Cardiac muscle cell (in vitro differentiated cells and primary cell): ENCODE measurements around the gene KIF18B. TPM values are rescaled to one million over a fixed set of nuclear protein-coding genes. Genes with fewer than 3 reads are reported as not detected.

Source experiments
- DNase-seq, 2 donors: peaks; one replicate each; pipeline versions ENCODE4 v3.0.0 to v3.0.0-alpha.2; 2010 to 2017; ENCODE audit warnings: low read depth in 1 of 2, low spot score in 1 of 2
- H3K27ac ChIP-seq: fragments of 200-600 bp; sonication (generic); 2 replicates; pipeline ENCODE4 v1.5.1; 2016
- H3K27me3 ChIP-seq: fragments of 200-600 bp; sonication (generic); 2 replicates; pipeline ENCODE4 v1.6.0; 2016; ENCODE audit warnings: control low read depth
- H3K36me3 ChIP-seq: fragments of 200-600 bp; sonication (generic); 2 replicates; pipeline ENCODE4 v1.5.1; 2016; ENCODE audit warnings: control low read depth
- H3K4me1 ChIP-seq: fragments of 200-600 bp; sonication (generic); 2 replicates; pipeline ENCODE4 v1.8.1; 2017; ENCODE audit warnings: low read depth, mild to moderate bottlenecking, mixed run types
- H3K4me3 ChIP-seq: fragments of 200-600 bp; sonication (generic); 2 replicates; pipeline ENCODE4 v1.5.1; 2016; ENCODE audit warnings: mild to moderate bottlenecking
- H3K9me3 ChIP-seq: fragments of 200-600 bp; sonication (generic); 2 replicates; pipeline ENCODE4 v1.5.1; 2017; ENCODE audit warnings: low read depth, mild to moderate bottlenecking, control low read depth
- CTCF ChIP-seq: IDR thresholded peaks from 2 replicates; pipeline ENCODE4 v1.5.1; 2012; ENCODE audit warnings: low read depth, mild to moderate bottlenecking, low read length
- polyA plus RNA-seq: library from polyadenylated mRNA; unstranded; fragments of >200 nt; fragmentation: Nextera tagmentation; extraction: Ambion mirVana; gene quantifications from 2 replicates; pipeline ENCODE4 v1.2.1, GENCODE V29; 2016
- total RNA-seq: library from RNA; depleted of rRNA; stranded (reverse); fragments of >200 nt; gene quantifications from 2 replicates; pipeline ENCODE4 v1.2.3, GENCODE V29; 2016

KIF18B gene
- total and polyA plus RNA-seq, 2 experiments from 2014 or later = 4.1 to 21.1 TPM

- Histone ChIP-seq H3K27ac (peak overlapping the region; percentile 18), H3K4me3 (no peak overlapping the region), H3K4me1 (peaks cover 10% of the 10 kb centered on the region), H3K9me3 (no peaks in the 10 kb centered on the region), H3K36me3 (no peaks in the 10 kb centered on the region), H3K27me3 (peaks cover 3% of the 10 kb centered on the region)
- DNase-seq = peak in 1 of 2 donors; percentile 49
- no peak for TF ChIP-seq CTCF
Measured at GRCh38 chr17:44915862-44916780, 31.5 kb downstream of the KIF18B start.

- TF ChIP-seq CTCF = no peak
- H3K4me1 ChIP-seq = peaks cover 17% of the 10 kb centered on the region
- H3K4me3 ChIP-seq = no peak within 1 kb of the TSS
- H3K27me3 ChIP-seq = peaks cover 3% of the 10 kb centered on the region
- no peaks in the 10 kb centered on the region for H3K9me3 ChIP-seq
- peak within 1 kb of the TSS; percentile 18 for H3K27ac ChIP-seq
- DNase-seq = no peak
- H3K36me3 ChIP-seq = no peaks in the 10 kb centered on the region
Measured at GRCh38 chr17:44915321-44915726, 32.2 kb downstream of the KIF18B start, which contains the start of gene GFAP. Gene GFAP, minus strand, starts transcription at chr17:44915500. Its CDS starts 14 bp downstream, at chr17:44915486.

GRCh38 chr17:44914698-44915271, 32.8 kb downstream of the KIF18B start:
- no peaks in the 10 kb centered on the region for H3K9me3 ChIP-seq
- H3K27ac ChIP-seq = no peak overlapping the region
- H3K36me3 ChIP-seq = no peaks in the 10 kb centered on the region
- peaks cover 3% of the 10 kb centered on the region for H3K27me3 ChIP-seq
- no peak for DNase-seq
- H3K4me1 ChIP-seq = peaks cover 17% of the 10 kb centered on the region
- TF ChIP-seq CTCF = no peak
- no peak overlapping the region for H3K4me3 ChIP-seq

- no peak overlapping the region for H3K27ac ChIP-seq
- TF ChIP-seq CTCF = no peak
- H3K9me3 ChIP-seq = no peaks in the 10 kb centered on the region
- no peaks in the 10 kb centered on the region for H3K36me3 ChIP-seq
- no peak overlapping the region for H3K4me3 ChIP-seq
- no peak for DNase-seq
- H3K4me1 ChIP-seq = peaks cover 17% of the 10 kb centered on the region
- peaks cover 3% of the 10 kb centered on the region for H3K27me3 ChIP-seq
Measured at GRCh38 chr17:44914148-44914547, 33.4 kb downstream of the KIF18B start.

GRCh38 chr17:44913676-44914075, 33.9 kb downstream of the KIF18B start:
- Histone ChIP-seq H3K27ac (no peak overlapping the region), H3K27me3 (peaks cover 3% of the 10 kb centered on the region), H3K4me3 (no peak overlapping the region), H3K36me3 (no peaks in the 10 kb centered on the region), H3K4me1 (peaks cover 17% of the 10 kb centered on the region), H3K9me3 (no peaks in the 10 kb centered on the region)
- TF ChIP-seq CTCF = no peak
- DNase-seq = no peak
